Measurements from ENCODE around the gene USP7. TPM values are rescaled to one million over a fixed set of nuclear protein-coding genes. Genes with fewer than 3 reads are reported as not detected.

Gene USP7
- total RNA-seq, 2 experiments from 2014 or later: 46.4 to 127 TPM

GRCh38 chr16:8864480-8865110 is 99.1 kb downstream of the USP7 start:
- POLR2A ChIA-PET: no interaction called here
- TF ChIP-seq, protein P1, sequence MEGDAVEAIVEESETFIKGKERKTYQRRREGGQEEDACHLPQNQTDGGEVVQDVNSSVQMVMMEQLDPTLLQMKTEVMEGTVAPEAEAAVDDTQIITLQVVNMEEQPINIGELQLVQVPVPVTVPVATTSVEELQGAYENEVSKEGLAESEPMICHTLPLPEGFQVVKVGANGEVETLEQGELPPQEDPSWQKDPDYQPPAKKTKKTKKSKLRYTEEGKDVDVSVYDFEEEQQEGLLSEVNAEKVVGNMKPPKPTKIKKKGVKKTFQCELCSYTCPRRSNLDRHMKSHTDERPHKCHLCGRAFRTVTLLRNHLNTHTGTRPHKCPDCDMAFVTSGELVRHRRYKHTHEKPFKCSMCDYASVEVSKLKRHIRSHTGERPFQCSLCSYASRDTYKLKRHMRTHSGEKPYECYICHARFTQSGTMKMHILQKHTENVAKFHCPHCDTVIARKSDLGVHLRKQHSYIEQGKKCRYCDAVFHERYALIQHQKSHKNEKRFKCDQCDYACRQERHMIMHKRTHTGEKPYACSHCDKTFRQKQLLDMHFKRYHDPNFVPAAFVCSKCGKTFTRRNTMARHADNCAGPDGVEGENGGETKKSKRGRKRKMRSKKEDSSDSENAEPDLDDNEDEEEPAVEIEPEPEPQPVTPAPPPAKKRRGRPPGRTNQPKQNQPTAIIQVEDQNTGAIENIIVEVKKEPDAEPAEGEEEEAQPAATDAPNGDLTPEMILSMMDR (conservative IDR thresholded peaks at IDR 0.05; ENCODE audit: low read length): no peak
- no peak for TF ChIP-seq EZH2phosphoT487 (IDR thresholded peaks at IDR 0.05; ENCODE audit: borderline replicate concordance, low read depth, low read length)
- CTCF ChIA-PET (ENCODE audit: unreplicated experiment): no interaction called here
- Histone ChIP-seq H3K9me2 (ENCODE audit: insufficient read depth, low read length) (no peaks in the 10 kb centered on the region), H3K4me1 (ENCODE audit: insufficient read depth, low read length, poor library complexity, severe bottlenecking) (peaks cover 45% of the 10 kb centered on the region), H4K20me1 (ENCODE audit: insufficient read depth, low read length) (peaks cover 31% of the 10 kb centered on the region), H3K4me2 (ENCODE audit: low read length) (no peak overlapping the region), H3K4me3 (ENCODE audit: low read depth, low read length, poor library complexity, severe bottlenecking) (no peak overlapping the region), H3K79me2 (ENCODE audit: insufficient read depth, low read depth, low read length) (peaks cover 85% of the 10 kb centered on the region), H2AFZ (ENCODE audit: low read length) (no peak overlapping the region), H3K27ac (ENCODE audit: low read depth, low read length, poor library complexity, severe bottlenecking) (no peak overlapping the region), H3K9me3 (ENCODE audit: low read length) (no peaks in the 10 kb centered on the region), H3K36me3 (ENCODE audit: insufficient read depth, low read length) (peaks cover 62% of the 10 kb centered on the region)
- intact Hi-C loops (cut with micrococcal nuclease; ENCODE audit: unreplicated experiment): loop anchor here (5.0 kb wide), 2 partner anchors 73 to 273 kb away; no protein-coding TSS in a partner anchor
- DNase-seq (ENCODE audit: low spot score): no peak
- BruUV-seq (replicated peaks): no TSS peak

GRCh38 chr16:8863594-8864424 is 99.9 kb downstream of the USP7 start:
- BruUV-seq (replicated peaks): no TSS peak
- DNase-seq (ENCODE audit: low spot score): no peak

More at GRCh38 chr16:8863594-8864424, 99.9 kb downstream of the USP7 start:
- Histone ChIP-seq H2AFZ (ENCODE audit: low read length) (no peak overlapping the region), H3K4me2 (ENCODE audit: low read length) (no peak overlapping the region), H3K27ac (ENCODE audit: low read depth, low read length, poor library complexity, severe bottlenecking) (no peak overlapping the region), H4K20me1 (ENCODE audit: insufficient read depth, low read length) (peaks cover 31% of the 10 kb centered on the region), H3K79me2 (ENCODE audit: insufficient read depth, low read depth, low read length) (peaks cover 88% of the 10 kb centered on the region), H3K36me3 (ENCODE audit: insufficient read depth, low read length) (peaks cover 70% of the 10 kb centered on the region), H3K9me3 (ENCODE audit: low read length) (no peaks in the 10 kb centered on the region), H3K4me1 (ENCODE audit: insufficient read depth, low read length, poor library complexity, severe bottlenecking) (peaks cover 40% of the 10 kb centered on the region), H3K9me2 (ENCODE audit: insufficient read depth, low read length) (no peaks in the 10 kb centered on the region), H3K4me3 (ENCODE audit: low read depth, low read length, poor library complexity, severe bottlenecking) (no peak overlapping the region)
- TF ChIP-seq, protein P1 (conservative IDR thresholded peaks at IDR 0.05; ENCODE audit: low read length): no peak
- no peak for TF ChIP-seq EZH2phosphoT487 (IDR thresholded peaks at IDR 0.05; ENCODE audit: borderline replicate concordance, low read depth, low read length)
- POLR2A ChIA-PET: interaction anchor here (1.1 kb wide), 1 partner anchor 12 kb away, joined by 5 read pairs; no protein-coding TSS in a partner anchor
- intact Hi-C loops (cut with micrococcal nuclease; ENCODE audit: unreplicated experiment): no loop called here
- CTCF ChIA-PET (ENCODE audit: unreplicated experiment): no interaction called here

Data from OCI-LY7 (cell line).